Peyer's patch (tissue), 4 donors: ENCODE measurements around the gene VGLL4. TPM values are rescaled to one million over a fixed set of nuclear protein-coding genes. Genes with fewer than 3 reads are reported as not detected.
"Not testable (repeated sequence)": the region's sequence is repeated elsewhere in the genome, so short reads cannot be mapped to it uniquely, and the experiment has no call there.

ENCODE experiments used
- DNase-seq, 3 donors: peaks; one replicate each; pipeline ENCODE4 v3.0.0-alpha.2; 2017 to 2019
- H3K27ac ChIP-seq, 4 donors: fragments of 200-600 bp; sonication (generic); one replicate each; pipeline ENCODE4 v1.5.1; 2016 to 2019
- H3K27me3 ChIP-seq, 2 donors: fragments of 200-600 bp; sonication (generic); one replicate each; pipeline ENCODE4 v1.5.1; 2019
- H3K36me3 ChIP-seq, 3 donors: fragments of 200-600 bp; sonication (generic); one replicate each; pipeline ENCODE4 v1.5.1; 2016 to 2019
- H3K4me1 ChIP-seq, 4 donors: fragments of 200-600 bp; sonication (generic); one replicate each; pipeline ENCODE4 v1.5.1; 2016 to 2019
- H3K4me3 ChIP-seq, 4 donors: fragments of 200-600 bp; sonication (generic); 1 replicate in 3 of 4; 2 replicates in 1 of 4; pipeline ENCODE4 v1.5.1; 2016 to 2019; ENCODE audit warnings: mild to moderate bottlenecking in 1 of 4
- H3K9me3 ChIP-seq, 4 donors: fragments of 200-600 bp; sonication (generic); one replicate each; pipeline ENCODE4 v1.5.1; 2016 to 2019; ENCODE audit warnings: mild to moderate bottlenecking in 1 of 4
- CTCF ChIP-seq, 6 experiments: fragments of 450-650 bp in 4 of 6; fragments of 200-600 bp in 2 of 6; sonication (generic) in 1 of 6; IDR thresholded peaks; one replicate each; pipeline ENCODE4 v1.5.1; 2017 to 2019; ENCODE audit warnings: antibody characterized with exemption in 6 of 6, mild to moderate bottlenecking in 3 of 6, moderate library complexity in 1 of 6
- POLR2A ChIP-seq, 2 donors: fragments of 450-650 bp; IDR thresholded peaks; one replicate each; pipeline ENCODE4 v1.5.1; 2017; ENCODE audit warnings: antibody characterized with exemption in 2 of 2, mild to moderate bottlenecking in 2 of 2, moderate library complexity in 2 of 2
- total RNA-seq, 4 donors: library from RNA; depleted of rRNA; stranded (reverse); fragments of >200 nt; gene quantifications; one replicate each; pipeline ENCODE4 v1.1.0, GENCODE V29; 2016

The VGLL4 gene
- total RNA-seq, 4 donors from 2014 or later, result 41.7 to 66.7 (median 59.4) TPM

- H3K27ac ChIP-seq, result peak overlapping the region; percentile 55 to 88 (median 66)
- peaks cover 0 to 18% (median 0%) of the 10 kb centered on the region in 4 donors for H3K4me1 ChIP-seq
- no peaks in the 10 kb centered on the region for H3K9me3 ChIP-seq
- TF ChIP-seq CTCF (IDR thresholded peaks at IDR 0.05) (no peak), POLR2A (IDR thresholded peaks at IDR 0.05) (no peak)
- H3K4me3 ChIP-seq, result no peak overlapping the region
- no peaks in the 10 kb centered on the region for H3K27me3 ChIP-seq
- no peak for DNase-seq
- H3K36me3 ChIP-seq, result peaks cover 0 to 13% (median 0%) of the 10 kb centered on the region in 3 donors
These were observed 40.7 kb downstream of the VGLL4 start for GRCh38 chr3:11602886-11603527.

- peaks cover 0 to 16% (median 0%) of the 10 kb centered on the region in 4 donors for H3K4me1 ChIP-seq
- TF ChIP-seq CTCF (IDR thresholded peaks at IDR 0.05), result no peak
- no peak for TF ChIP-seq POLR2A (IDR thresholded peaks at IDR 0.05)
- H3K27ac ChIP-seq, result peak overlapping the region; percentile 52 to 88 (median 66)
These were observed 41.4 kb downstream of the VGLL4 start for GRCh38 chr3:11602239-11602840.

GRCh38 chr3:11601446-11602238 lies 42.1 kb downstream of the VGLL4 start:
- TF ChIP-seq POLR2A (IDR thresholded peaks at IDR 0.05) (no peak), CTCF (IDR thresholded peaks at IDR 0.05) (no peak)
- DNase-seq, result peak in 2 of 3 donors; percentile 74 to 81
- H3K4me1 ChIP-seq, result peaks cover 0 to 12% (median 0%) of the 10 kb centered on the region in 4 donors
- H3K4me3 ChIP-seq, result peak overlapping the region in 1 of 4 donors; percentile 1
- peaks cover 0 to 13% (median 0%) of the 10 kb centered on the region in 3 donors for H3K36me3 ChIP-seq
- no peaks in the 10 kb centered on the region for H3K27me3 ChIP-seq
- H3K9me3 ChIP-seq, result no peaks in the 10 kb centered on the region
- H3K27ac ChIP-seq, result peak overlapping the region; percentile 52 to 88 (median 66)

More at GRCh38 chr3:11602239-11602840, 41.4 kb downstream of the VGLL4 start:
- H3K27me3 ChIP-seq, result no peaks in the 10 kb centered on the region
- peaks cover 0 to 13% (median 0%) of the 10 kb centered on the region in 3 donors for H3K36me3 ChIP-seq
- no peak overlapping the region for H3K4me3 ChIP-seq
- DNase-seq, result no peak
- no peaks in the 10 kb centered on the region for H3K9me3 ChIP-seq

- TF ChIP-seq CTCF (IDR thresholded peaks at IDR 0.05), result no peak
- TF ChIP-seq POLR2A (IDR thresholded peaks at IDR 0.05), result no peak
- Histone ChIP-seq H3K36me3 (peaks cover 0 to 13% (median 0%) of the 10 kb centered on the region in 3 donors), H3K27me3 (no peaks in the 10 kb centered on the region), H3K27ac (peak overlapping the region; percentile 50 to 88 (median 66)), H3K9me3 (no peaks in the 10 kb centered on the region), H3K4me1 (peaks cover 0 to 12% (median 0%) of the 10 kb centered on the region in 4 donors), H3K4me3 (no peak overlapping the region)
- DNase-seq, result peak in 1 of 3 donors; percentile 72
These were observed 43.0 kb downstream of the VGLL4 start for GRCh38 chr3:11600501-11601282.

- H3K27ac ChIP-seq, result no peak overlapping the region
These were observed 47.3 kb downstream of the VGLL4 start for GRCh38 chr3:11596387-11596786.

GRCh38 chr3:11595024-11595423 lies 48.7 kb downstream of the VGLL4 start:
- not testable (repeated sequence) for H3K4me3 ChIP-seq, H3K9me3 ChIP-seq, DNase-seq, H3K36me3 ChIP-seq, H3K27ac ChIP-seq, H3K27me3 ChIP-seq
- peaks cover 0 to 38% (median 0%) of the 10 kb centered on the region in 4 donors for H3K4me1 ChIP-seq

More at GRCh38 chr3:11596387-11596786, 47.3 kb downstream of the VGLL4 start:
- H3K27me3 ChIP-seq, result no peaks in the 10 kb centered on the region
- no peak overlapping the region for H3K4me3 ChIP-seq
- peaks cover 0 to 10% (median 0%) of the 10 kb centered on the region in 3 donors for H3K36me3 ChIP-seq
- no peaks in the 10 kb centered on the region for H3K9me3 ChIP-seq
- TF ChIP-seq POLR2A (IDR thresholded peaks at IDR 0.05), result no peak
- TF ChIP-seq CTCF (IDR thresholded peaks at IDR 0.05), result no peak
- DNase-seq, result no peak
- peaks cover 0 to 31% (median 0%) of the 10 kb centered on the region in 4 donors for H3K4me1 ChIP-seq
